Activated CD8-positive, alpha-beta memory T cell treated with anti-CD3 and anti-CD28 coated beads for 1 hour (primary cell): ENCODE results near the gene KLRG1.

Experiments
- DNase-seq, 2 donors: peaks; one replicate each; pipeline ENCODE4 v3.0.0-alpha.2; 2020; ENCODE audit warnings: low read depth in 1 of 2; ENCODE audit errors: extremely low read depth in 1 of 2

KLRG1 gene

DNA sequence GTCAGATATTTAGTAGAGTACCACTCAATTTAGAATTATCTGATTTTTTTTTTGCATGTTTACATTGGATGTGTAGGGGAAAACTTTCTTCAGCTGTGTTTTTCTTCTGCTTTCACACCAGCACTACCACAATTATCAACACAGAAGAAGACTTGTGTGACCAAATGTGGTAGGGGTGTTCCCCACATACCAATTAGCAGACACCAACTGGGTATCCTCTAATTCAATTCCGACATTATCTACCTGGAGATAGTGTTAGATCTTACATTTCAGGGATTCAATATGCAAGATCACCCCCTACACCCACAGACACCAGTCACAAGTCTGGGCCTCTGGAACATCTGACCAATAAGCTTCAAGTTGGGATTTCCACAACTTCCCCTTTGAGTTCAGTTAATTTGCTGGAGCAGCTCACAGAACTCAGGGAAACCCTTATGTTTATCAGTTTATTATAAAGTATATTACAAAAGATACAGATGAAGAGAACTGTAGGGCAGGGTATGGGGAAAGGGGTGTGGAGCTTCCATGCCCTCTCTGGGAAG, 4.1 kb upstream of the KLRG1 start:
- DNase-seq = no peak

DNA sequence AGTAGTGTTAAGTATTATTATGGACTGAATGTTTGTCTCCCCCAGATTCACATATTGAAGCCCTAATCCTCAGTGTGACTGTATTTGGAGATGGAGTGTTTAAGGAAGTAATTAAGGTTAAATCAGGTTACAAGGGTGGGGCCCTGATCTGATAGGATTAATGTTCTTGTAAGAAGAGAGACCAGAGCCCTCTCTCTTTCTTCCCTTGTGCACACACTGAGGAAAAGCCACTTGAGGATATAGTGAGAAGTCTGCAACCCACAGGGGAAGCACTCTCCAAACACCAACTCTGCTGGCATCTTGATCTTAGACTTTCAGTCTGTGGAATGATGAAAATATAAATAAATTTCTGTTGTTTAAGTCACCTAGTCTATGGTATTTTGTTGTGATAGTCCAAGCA, 2.2 kb upstream of the KLRG1 start:
- no peak for DNase-seq

DNA sequence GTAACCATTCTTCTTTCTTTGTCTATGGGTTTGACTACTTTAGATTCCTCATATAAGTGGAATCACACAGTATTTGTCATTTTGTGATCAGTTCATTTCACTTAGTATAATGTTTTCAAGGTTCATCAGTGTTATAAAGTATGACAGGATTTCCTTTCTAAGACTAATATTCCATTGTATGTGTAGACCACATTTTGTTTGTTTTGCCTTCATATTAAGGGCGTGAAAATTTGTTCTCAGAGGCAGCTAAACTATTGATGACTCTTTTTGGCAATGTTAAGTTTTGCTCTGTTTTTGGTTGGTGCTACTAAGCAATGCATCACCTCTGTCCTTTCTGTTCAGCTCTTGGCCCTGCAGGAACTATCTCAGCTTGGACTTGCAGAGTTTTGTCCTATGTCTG, 1.7 kb upstream of the KLRG1 start:
- DNase-seq = no peak

DNA sequence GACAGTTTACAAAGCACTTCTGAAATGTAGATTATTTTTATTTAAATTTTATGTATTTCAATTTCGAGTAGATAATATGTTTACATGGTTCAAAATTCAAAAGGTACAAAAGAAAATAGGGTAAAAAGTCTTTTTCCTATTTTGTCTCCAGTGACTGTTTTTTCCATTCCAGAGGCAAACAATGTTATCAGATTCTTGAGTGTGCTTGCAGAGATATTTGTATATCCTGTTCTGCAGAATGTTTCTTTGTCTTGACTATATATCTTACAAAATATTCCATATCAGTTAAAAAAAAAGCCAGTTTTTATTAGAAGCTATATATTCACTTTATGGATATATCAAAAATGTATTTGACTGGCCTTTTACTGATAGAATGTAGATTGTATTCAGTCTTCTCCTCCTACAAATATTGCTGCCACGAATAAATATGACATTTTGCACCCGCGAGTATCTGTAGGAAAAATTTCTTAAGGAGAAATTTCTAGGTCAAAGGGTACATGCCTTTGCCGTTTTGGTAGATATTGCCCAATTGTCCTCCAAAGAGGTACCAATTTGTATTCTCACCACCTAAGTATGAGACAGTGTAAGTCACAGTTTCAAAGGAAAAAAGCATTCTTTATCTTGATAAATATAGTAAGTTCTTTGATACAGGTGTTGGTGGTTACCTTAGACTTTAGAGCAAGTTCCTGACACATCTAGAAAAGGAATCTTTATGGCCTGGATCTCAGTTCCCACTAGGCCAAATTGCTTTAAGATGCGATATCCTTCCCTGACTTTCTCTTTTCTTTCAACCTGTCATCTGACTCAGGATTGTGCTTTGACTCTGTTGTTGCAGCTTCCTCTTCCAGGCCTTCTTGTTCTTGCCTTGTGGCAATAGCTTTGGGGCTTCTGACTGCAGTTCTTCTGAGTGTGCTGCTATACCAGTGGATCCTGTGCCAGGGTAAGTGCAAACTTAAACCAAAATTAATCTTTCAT, 2.3 kb downstream of the KLRG1 start:
- DNase-seq = no peak

DNA sequence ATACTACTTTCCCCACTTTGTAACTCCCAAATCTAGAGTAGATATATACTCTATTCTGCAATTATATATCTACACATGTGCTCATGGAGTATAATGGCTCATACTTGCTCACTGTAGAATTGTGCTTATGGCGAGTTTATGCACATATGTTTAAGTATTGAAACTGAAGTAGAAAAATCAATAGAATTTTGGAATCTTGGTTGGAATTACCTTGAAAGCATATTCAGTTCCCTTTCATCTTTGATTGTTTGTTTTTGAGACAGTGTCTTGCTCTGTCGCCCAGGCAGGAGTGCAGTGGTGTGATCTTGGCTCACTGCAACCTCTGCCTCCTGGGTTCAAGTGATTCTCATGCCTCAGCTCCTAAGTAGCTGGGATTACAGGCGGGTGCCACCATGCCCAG, 4.5 kb downstream of the KLRG1 start:
- DNase-seq = no peak

DNA sequence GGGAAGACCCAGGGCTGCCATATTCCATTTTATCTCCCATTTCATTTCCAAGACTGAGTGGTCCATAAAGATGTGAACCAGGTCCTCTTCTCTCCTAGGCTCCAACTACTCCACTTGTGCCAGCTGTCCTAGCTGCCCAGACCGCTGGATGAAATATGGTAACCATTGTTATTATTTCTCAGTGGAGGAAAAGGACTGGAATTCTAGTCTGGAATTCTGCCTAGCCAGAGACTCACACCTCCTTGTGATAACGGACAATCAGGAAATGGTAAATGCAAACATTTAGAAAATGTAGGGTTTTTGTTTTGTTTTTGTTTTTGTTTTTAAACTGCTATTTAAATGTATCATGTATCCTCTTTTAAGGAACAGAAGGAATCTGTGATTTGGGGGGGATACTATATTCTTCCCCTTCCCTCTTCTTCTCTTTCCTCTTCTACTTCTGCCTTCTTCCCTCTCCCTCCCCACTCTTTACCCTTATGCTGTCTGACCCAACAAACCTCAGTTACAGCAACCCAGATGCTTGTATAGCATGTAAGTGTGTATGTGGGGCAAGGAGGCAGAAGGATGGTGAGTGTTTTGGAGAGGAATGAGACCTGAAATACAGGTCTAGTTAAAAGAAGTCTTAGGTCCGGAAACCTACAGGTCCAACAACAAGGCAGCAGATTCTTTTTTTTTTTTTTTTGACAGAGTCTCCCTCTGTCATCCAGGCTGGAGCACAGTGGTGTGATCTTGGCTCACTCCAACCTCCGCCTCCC, 5.9 kb downstream of the KLRG1 start:
- no peak for DNase-seq

DNA sequence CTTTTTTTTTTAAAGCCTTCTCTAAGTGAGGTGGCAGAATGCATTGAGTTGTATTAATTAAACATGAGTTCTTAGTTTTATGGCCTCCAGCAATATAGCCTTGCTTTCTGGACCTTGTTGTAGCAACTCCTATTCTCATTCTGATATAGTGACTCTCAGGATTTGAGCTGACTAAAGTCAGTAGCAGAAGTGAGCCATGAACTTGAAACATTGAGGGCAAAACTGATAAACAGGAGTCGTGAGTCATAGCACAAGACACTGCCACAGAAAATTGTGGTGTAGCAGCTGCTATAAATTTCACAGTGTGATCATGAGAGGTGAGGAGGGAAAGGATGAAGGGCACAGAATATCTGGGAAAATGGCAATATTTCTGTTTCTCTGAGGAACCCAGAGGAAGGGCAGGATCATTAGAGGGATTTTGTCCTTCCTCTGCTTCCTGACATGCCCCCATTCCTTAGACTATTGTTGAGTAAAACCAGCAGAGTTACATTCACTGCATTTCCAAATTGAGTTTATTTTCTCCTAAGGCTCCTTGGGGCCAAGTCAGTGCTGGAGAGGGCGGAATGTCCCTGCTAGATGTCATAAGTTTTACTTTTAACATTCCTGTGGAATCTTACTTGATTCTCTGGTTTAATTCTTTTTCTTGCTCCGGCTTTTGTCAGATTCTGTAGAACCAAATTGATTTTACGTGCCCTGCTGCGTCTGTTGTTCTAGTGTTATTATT, 7.5 kb downstream of the KLRG1 start:
- DNase-seq = no peak

DNA sequence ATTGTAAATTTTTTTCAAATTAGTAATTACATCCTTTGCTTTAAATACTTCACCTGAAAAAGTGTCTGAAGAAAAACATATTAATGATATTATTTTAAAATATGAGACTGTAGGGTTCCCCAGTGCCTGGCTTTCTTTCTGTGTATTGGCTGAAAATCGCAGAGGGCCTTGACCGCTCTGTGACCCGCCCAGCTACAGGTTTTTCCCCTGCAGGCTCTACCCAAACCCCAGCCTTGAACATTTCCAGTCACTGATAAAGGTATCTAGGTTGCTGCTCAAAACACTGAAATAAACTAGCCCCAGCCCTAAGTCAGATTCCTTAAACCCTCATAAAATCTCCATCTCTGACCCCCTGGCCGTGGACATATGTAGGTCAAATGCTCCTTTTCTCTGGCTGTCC, 11.9 kb downstream of the KLRG1 start:
- no peak for DNase-seq

DNA sequence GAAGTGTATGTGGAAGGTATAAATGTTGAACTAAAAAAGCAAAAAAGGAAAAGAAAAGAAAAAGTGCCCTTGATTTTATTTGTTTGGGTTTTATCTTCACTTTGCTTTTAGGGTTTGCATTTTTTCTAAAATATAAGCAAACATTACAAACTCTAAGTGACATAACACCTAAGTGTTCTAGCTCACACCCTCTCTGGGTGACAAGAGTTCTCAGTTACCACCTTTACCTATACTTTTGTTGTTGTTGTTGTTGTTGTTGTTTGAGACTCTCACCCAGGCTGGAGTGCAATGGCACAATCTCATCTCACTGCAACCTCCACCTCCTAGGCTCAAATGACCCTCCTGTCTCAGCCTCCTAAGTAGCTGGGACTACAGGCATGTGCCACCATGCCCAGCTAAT, 13.0 kb downstream of the KLRG1 start:
- no peak for DNase-seq

DNA sequence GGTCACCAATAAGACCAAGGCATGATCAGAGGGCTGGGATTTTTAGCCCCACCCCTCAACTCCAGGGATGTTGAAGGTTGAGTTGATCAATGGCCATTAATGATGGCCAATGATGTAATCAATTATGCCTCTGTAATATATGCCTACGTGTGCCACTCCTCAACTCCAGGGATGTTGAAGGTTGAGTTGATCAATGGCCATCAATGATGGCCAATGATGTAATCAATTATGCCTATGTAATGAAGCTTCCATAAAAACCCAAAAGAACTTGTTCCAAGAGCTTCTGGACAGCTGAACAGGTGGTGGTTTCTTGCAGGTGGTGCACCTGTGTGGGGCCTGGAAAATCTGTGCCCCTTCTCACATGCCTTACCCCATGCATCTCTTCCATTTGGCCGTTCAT, 33.2 kb downstream of the KLRG1 start:
- DNase-seq = no peak

DNA sequence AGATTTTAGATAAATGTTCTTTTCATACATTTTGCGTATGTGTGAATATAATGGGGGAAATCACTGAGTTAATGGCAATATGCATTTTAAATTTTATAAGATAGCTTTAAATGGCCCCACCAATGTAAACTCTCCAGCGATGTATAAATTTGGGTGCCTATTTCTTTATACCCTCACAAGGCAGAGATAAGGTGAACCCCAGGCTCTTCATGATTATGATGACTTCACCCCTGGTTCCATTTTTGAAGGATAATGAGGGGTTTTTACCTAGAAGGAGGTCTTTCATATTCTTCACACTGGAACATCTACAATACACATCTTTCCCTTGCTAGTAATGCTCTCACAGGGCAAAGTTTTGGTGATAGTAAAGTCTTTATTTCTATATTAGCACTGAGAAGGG, 35.2 kb downstream of the KLRG1 start:
- DNase-seq = no peak

DNA sequence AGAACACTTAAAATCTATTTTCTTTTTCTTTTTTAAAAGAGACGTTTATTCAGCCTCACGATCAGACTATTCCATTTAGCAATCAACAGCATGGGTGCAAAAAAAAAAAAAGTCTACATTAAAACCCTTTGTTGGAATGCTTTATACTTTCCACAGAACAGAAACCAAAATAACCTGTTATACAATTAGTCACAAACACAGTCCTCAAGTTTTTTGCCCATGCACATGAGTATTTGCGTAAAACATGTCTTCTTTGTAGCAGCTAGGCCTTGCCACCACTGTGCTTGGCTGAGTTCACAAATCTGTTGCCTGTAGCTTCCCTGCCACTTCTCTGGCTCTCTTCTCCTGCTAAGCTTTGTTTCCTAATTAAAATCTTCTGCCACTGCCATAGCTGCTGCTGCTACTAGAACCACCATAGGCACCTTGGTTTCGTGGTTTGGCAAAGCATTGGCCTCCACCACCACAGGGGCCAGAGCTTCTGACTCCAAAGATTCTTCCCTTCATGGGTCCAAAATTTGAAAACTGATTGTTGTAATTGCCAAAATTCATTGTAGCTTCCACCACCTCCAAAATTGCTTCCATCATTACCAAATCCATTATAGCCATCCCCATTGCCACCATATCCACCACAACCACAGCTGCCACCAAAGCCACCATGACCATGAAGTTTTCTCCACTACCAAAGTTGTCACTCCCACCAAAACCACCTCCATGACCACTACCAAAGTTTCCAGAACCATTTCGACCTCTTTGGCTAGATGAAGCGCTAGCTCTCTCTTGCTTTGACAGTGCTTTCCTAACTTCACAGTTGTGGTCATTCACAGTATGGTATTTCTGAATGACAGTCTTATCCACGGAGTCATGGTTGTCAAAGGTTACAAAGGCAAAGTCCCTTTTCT, 38.1 kb downstream of the KLRG1 start:
- no peak for DNase-seq

DNA sequence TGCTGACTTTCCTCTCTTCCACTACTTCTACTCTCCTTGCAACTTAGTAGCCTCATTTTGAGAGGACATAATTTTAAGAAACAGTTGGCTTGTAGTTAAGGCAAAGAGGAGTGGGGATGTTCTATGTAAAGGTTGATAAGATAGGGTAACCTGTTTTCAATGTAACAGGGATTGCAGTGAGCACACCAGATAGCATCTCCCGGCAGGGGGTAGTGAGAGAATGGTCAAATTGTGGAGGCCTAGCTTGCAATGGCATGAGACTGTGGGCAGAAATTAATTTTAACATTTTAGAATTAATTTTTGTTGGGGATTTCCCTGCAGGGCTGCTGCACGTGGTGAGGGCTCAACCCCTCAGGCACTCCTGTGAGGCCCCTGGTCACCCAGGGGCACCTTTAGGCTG, 41.4 kb downstream of the KLRG1 start:
- DNase-seq = no peak

DNA sequence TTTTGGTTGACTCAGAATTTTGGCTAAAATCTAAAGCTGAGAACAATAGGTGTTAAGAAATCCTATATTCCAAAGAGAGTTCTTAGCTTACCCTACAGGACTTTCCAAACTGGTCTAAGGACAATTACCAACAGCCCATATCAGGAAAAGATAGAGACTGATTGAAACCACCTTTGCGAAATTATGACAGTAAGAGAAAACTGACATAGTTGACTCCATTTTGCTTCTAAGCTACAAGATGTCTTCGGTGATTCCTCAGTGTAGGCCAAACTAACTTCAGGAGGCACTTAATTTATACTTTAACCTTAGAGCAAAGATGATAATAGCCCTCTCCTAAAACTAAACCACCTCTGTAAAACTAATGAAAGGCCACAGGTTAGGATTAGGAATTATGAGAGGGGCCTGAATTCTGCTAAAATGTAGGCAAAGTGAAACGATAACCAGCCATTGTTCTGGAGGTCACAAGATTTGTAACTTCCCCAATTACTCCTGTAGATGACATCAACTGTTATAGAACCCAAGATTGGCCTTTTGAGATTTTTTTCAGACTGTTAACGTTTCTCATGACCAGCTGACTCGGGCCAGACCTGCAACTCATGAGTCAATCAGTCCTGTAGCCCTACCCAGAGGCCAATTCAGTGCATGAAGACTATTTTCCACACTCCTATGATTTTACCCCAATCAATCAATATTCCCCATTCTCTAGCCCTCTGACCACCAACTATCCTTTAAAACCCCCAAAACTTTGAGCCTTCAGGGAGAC, 43.0 kb downstream of the KLRG1 start:
- DNase-seq = no peak

DNA sequence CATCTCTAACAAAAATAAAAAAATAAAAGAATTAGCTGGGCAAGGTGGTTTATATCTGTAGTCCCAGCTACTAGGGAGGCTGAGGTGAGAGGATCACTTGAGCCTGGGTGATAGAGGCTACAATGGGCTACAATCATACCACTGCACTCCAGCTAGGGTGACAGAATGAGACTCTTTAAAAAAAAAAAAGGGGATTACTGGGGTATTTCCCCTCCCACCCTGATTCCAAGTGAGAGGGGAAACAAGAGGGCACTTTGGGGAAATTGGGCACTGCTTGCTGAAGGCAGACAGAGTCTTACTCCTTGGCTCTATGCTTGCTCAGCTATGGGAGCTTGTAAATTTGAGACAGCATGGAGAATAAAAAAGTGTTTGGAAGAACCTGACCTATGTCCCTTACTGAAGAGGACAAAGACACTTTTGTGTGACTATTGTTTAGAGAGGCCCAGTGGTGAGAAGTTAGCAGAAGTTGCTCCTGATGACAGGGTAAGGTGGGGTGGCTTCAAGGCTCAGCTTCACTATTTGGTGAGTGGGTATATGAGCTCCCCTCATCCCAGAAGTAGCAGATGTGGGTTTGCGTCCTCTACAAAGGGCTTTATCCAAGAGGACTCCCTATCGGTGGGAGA, 44.0 kb downstream of the KLRG1 start:
- DNase-seq = no peak

DNA sequence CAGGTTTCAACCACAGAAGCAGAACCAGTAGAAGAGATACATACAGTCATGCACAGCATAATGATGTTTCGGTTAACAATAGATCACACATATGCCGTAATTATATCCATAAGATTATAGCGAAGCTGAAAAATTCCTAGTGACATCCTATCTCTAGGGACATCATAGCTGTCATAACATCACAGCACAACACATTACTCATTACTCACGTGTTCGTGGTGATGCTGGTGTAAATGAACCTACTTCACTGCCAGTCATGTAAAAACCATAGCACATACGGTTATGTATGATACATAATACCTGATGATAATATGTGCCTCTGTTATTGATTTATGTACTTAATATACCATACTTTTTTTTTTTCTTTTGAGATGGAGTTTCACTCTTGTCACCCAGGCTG, 44.7 kb downstream of the KLRG1 start:
- no peak for DNase-seq

DNA sequence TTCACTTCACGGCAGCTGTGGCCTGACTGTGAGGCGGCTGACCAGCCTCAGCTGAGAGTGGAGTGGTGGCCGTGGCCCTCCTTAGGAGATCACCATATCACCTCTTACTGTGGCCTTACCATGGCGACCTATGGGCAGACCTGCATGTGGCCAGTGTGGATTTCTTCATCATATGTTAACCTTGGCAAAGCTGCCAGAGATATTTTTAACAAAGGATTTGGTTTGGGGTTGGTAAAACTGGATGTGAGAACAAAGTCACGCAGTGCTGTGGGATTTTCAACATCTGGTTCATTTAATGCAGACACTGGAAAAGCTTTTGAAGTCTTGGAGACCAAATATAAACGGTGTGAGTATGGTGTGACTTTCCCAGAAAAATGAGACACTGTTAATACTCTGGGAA, 46.9 kb downstream of the KLRG1 start:
- DNase-seq = no peak

DNA sequence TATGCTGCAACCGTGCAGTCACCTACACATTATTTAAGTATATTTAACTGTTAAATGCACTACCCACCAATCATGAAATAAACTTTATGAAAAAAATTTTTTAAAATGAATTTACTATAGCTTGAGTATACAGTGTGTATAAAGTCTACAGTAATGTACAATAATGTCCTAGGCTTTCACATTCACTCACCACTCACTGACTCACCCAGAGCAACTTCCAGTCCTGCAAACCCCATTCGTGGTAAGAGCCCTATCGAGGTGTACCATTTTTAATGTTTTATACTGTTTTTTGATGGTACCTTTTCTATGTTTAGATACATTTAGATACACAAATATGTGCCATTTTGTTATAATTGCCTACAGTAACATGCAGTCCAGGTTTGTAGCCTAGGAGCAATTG, 48.1 kb downstream of the KLRG1 start:
- DNase-seq = no peak

DNA sequence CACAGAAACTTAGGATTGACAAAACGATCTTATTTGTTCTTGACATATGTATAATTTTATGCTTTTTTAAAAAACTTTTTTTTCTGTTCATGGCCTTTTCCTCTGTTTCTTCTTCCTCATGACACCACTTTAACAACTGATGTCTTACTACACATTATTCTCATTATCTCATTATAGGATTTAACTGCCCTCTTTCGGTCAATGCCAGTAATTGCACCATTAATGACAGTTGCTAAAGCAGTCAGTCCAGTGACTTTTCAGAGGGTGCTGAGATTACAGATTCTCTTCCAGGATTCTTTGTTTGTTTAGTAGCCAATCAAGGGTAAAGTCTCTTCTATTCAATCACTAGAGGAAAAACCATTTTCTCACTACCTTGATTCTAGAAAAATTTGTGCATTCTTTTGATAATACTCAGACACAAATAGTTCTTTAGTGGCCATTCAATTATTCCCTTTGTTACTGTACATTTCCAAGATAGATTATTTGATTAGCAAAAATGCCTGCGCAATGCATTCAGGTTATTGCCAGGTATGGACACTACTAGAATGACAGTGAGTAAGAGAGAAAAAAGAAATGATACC, 50.1 kb downstream of the KLRG1 start:
- DNase-seq = no peak
